Astrocyte (in vitro differentiated cells and primary cell): Measurements from ENCODE around the gene BLTP2. TPM values are rescaled to one million over a fixed set of nuclear protein-coding genes. Genes with fewer than 3 reads are reported as not detected.

ENCODE experiments used
- DNase-seq: peaks from one replicate; pipeline ENCODE4 v3.0.0-alpha.2; 2010; ENCODE audit warnings: low read depth
- FAIRE-seq: peaks from 2 replicates; lab custom pipeline; 2011; peaks lifted over from hg19 to GRCh38; lab: Jason Lieb, UNC
- H2AFZ ChIP-seq: 2 replicates; pipeline ENCODE4 v1.6.0; 2012; ENCODE audit warnings: low read depth, low read length, inconsistent platforms
- H3K27ac ChIP-seq: 2 replicates; pipeline ENCODE4 v1.5.1; 2011; ENCODE audit warnings: low read depth, low read length, inconsistent platforms
- H3K27me3 ChIP-seq: 2 replicates; pipeline ENCODE4 v1.6.0; 2011; ENCODE audit warnings: low read length, inconsistent platforms; ENCODE audit not compliant: insufficient read depth
- H3K36me3 ChIP-seq: 2 replicates; pipeline ENCODE4 v1.5.1; 2011; ENCODE audit warnings: low read length, inconsistent platforms; ENCODE audit not compliant: insufficient read depth
- H3K4me1 ChIP-seq: 2 replicates; pipeline ENCODE4 v1.5.1; 2011; ENCODE audit warnings: low read length, inconsistent platforms; ENCODE audit not compliant: insufficient read depth
- H3K4me2 ChIP-seq: 2 replicates; pipeline ENCODE4 v1.6.0; 2012; ENCODE audit warnings: low read length, inconsistent platforms
- H3K4me3 ChIP-seq: 2 replicates; pipeline ENCODE4 v1.5.1; 2011; ENCODE audit warnings: low read depth, mild to moderate bottlenecking, low read length, inconsistent platforms; ENCODE audit not compliant: insufficient read depth
- H3K79me2 ChIP-seq: 2 replicates; pipeline ENCODE4 v1.6.0; 2012; ENCODE audit warnings: mild to moderate bottlenecking, low read length, inconsistent platforms; ENCODE audit not compliant: insufficient read depth
- H3K9ac ChIP-seq: 2 replicates; pipeline ENCODE4 v1.6.0; 2012; ENCODE audit warnings: mild to moderate bottlenecking, low read length, inconsistent platforms
- H3K9me3 ChIP-seq: 2 replicates; pipeline ENCODE4 v1.5.1; 2012; ENCODE audit warnings: low read depth, mild to moderate bottlenecking, low read length, inconsistent platforms; ENCODE audit not compliant: insufficient read depth
- H4K20me1 ChIP-seq: 2 replicates; pipeline ENCODE4 v1.6.0; 2012; ENCODE audit warnings: low read length, inconsistent platforms; ENCODE audit not compliant: insufficient read depth
- H3K27ac Mint-ChIP-seq: one replicate; pipeline ENCODE4 v1.8.0; 2021; ENCODE audit warnings: mild to moderate bottlenecking, mixed read lengths; ENCODE audit not compliant: unreplicated experiment
- H3K27me3 Mint-ChIP-seq: one replicate; pipeline ENCODE4 v1.8.0; 2021; ENCODE audit warnings: low read depth, mixed read lengths; ENCODE audit not compliant: unreplicated experiment
- H3K36me3 Mint-ChIP-seq: one replicate; pipeline ENCODE4 v1.8.0; 2021; ENCODE audit warnings: low read depth, mixed read lengths; ENCODE audit not compliant: unreplicated experiment
- H3K4me1 Mint-ChIP-seq: one replicate; pipeline ENCODE4 v1.8.0; 2021; ENCODE audit warnings: low read depth, mixed read lengths; ENCODE audit not compliant: unreplicated experiment
- H3K4me3 Mint-ChIP-seq: one replicate; pipeline ENCODE4 v1.8.0; 2021; ENCODE audit warnings: mild to moderate bottlenecking, moderate library complexity, mixed read lengths; ENCODE audit not compliant: unreplicated experiment
- H3K9me3 Mint-ChIP-seq: one replicate; pipeline ENCODE4 v1.8.0; 2021; ENCODE audit warnings: mild to moderate bottlenecking, mixed read lengths; ENCODE audit not compliant: unreplicated experiment
- CTCF ChIP-seq: IDR thresholded peaks from 2 replicates; pipeline ENCODE4 v1.5.1; 2011; ENCODE audit warnings: low read depth, mild to moderate bottlenecking, inconsistent platforms, low read length, moderate library complexity; ENCODE audit not compliant: insufficient read depth
- EZH2 ChIP-seq: IDR thresholded peaks from 2 replicates; pipeline ENCODE4 v1.6.1; 2012; ENCODE audit warnings: mild to moderate bottlenecking, low read length, inconsistent platforms; ENCODE audit not compliant: insufficient read depth
- total RNA-seq: library from RNA; stranded (reverse); gene quantifications from 2 replicates; pipeline ENCODE4 v1.2.1, GENCODE V29; 2021

Gene BLTP2
- total RNA-seq, 1 donor from 2014 or later, result 133 TPM

GRCh38 chr17:28688481-28688880 is 43.5 kb upstream of the BLTP2 start:
- no peaks in the 10 kb centered on the region for H3K27me3 Mint-ChIP-seq
- no peaks in the 10 kb centered on the region for H3K27me3 ChIP-seq
- no peak overlapping the region for H3K9ac ChIP-seq
- no peaks in the 10 kb centered on the region for H3K9me3 Mint-ChIP-seq
- peaks cover 71% of the 10 kb centered on the region for H3K36me3 ChIP-seq
- H3K27ac Mint-ChIP-seq, result no peak overlapping the region
- no peaks in the 10 kb centered on the region for H3K4me1 ChIP-seq
- no peak overlapping the region for H3K4me3 Mint-ChIP-seq
- TF ChIP-seq EZH2, result no peak
- no peak for TF ChIP-seq CTCF
- H3K27ac ChIP-seq, result no peak overlapping the region
- no peaks in the 10 kb centered on the region for H3K4me1 Mint-ChIP-seq
- DNase-seq, result no peak
- H3K4me3 ChIP-seq, result no peak overlapping the region
- H3K79me2 ChIP-seq, result no peaks in the 10 kb centered on the region
- FAIRE-seq, result no peak
- no peak overlapping the region for H3K4me2 ChIP-seq
- no peak overlapping the region for H2AFZ ChIP-seq
- H4K20me1 ChIP-seq, result peaks cover 16% of the 10 kb centered on the region
- H3K36me3 Mint-ChIP-seq, result peaks cover 34% of the 10 kb centered on the region
- no peaks in the 10 kb centered on the region for H3K9me3 ChIP-seq

- H3K36me3 Mint-ChIP-seq, result peaks cover 40% of the 10 kb centered on the region
- Histone ChIP-seq H2AFZ (no peak overlapping the region), H4K20me1 (peaks cover 16% of the 10 kb centered on the region), H3K4me3 (no peak overlapping the region), H3K4me2 (no peak overlapping the region), H3K27me3 (no peaks in the 10 kb centered on the region), H3K36me3 (peaks cover 87% of the 10 kb centered on the region), H3K4me1 (no peaks in the 10 kb centered on the region), H3K27ac (no peak overlapping the region), H3K9ac (no peak overlapping the region), H3K9me3 (no peaks in the 10 kb centered on the region), H3K79me2 (no peaks in the 10 kb centered on the region)
- DNase-seq (no peak), FAIRE-seq (no peak)
- H3K4me1 Mint-ChIP-seq, result no peaks in the 10 kb centered on the region
- no peak overlapping the region for H3K27ac Mint-ChIP-seq
- no peak overlapping the region for H3K4me3 Mint-ChIP-seq
- H3K27me3 Mint-ChIP-seq, result no peaks in the 10 kb centered on the region
- TF ChIP-seq EZH2, result no peak
- no peak for TF ChIP-seq CTCF
- H3K9me3 Mint-ChIP-seq, result no peaks in the 10 kb centered on the region
These were observed 41.3 kb upstream of the BLTP2 start for GRCh38 chr17:28686296-28686695.

- peaks cover 16% of the 10 kb centered on the region for H4K20me1 ChIP-seq
- H3K36me3 ChIP-seq, result peaks cover 89% of the 10 kb centered on the region
- H3K27ac Mint-ChIP-seq, result no peak overlapping the region
- no peak for DNase-seq
- H3K4me1 ChIP-seq, result no peaks in the 10 kb centered on the region
- H3K9me3 Mint-ChIP-seq, result no peaks in the 10 kb centered on the region
- no peaks in the 10 kb centered on the region for H3K27me3 ChIP-seq
- no peak overlapping the region for H3K4me3 Mint-ChIP-seq
- H3K4me3 ChIP-seq, result no peak overlapping the region
- no peaks in the 10 kb centered on the region for H3K9me3 ChIP-seq
- no peaks in the 10 kb centered on the region for H3K79me2 ChIP-seq
- no peak for FAIRE-seq
- no peak for TF ChIP-seq CTCF
- TF ChIP-seq EZH2, result no peak
- H2AFZ ChIP-seq, result no peak overlapping the region
- H3K36me3 Mint-ChIP-seq, result peaks cover 40% of the 10 kb centered on the region
- H3K27ac ChIP-seq, result no peak overlapping the region
- no peak overlapping the region for H3K9ac ChIP-seq
- no peaks in the 10 kb centered on the region for H3K4me1 Mint-ChIP-seq
- no peaks in the 10 kb centered on the region for H3K27me3 Mint-ChIP-seq
- no peak overlapping the region for H3K4me2 ChIP-seq
These were observed 40.4 kb upstream of the BLTP2 start for GRCh38 chr17:28685366-28685765.
